HG03457 (cell line): Measurements from ENCODE around the gene EDDM3A.
"Not testable (repeated sequence)": the region's sequence is repeated elsewhere in the genome, so short reads cannot be mapped to it uniquely, and the experiment has no call there.

ENCODE experiments used
- ATAC-seq: cut with Tn5 transposase; IDR thresholded peaks from one replicate; pipeline ENCODE4 v1.9.1; 2021; ENCODE audit warnings: moderate number of reproducible peaks; ENCODE audit not compliant: unreplicated experiment

EDDM3A gene

GRCh38 chr14:20732979-20733635, 12.6 kb upstream of the EDDM3A start:
- no peak for ATAC-seq

GRCh38 chr14:20733684-20734429, 11.8 kb upstream of the EDDM3A start:
- ATAC-seq, result no peak

GRCh38 chr14:20734430-20734806, 11.3 kb upstream of the EDDM3A start:
- ATAC-seq, result no peak

GRCh38 chr14:20738292-20738691, 7.4 kb upstream of the EDDM3A start:
- ATAC-seq, result not testable (repeated sequence)

GRCh38 chr14:20742132-20742531, 3.6 kb upstream of the EDDM3A start:
- ATAC-seq, result no peak

- no peak for ATAC-seq
These were observed 2.1 kb upstream of the EDDM3A start for GRCh38 chr14:20743556-20743955.

GRCh38 chr14:20746566-20746965, 879 bp downstream of the EDDM3A start:
- no peak for ATAC-seq

GRCh38 chr14:20748439-20748838, 2.8 kb downstream of the EDDM3A start:
- ATAC-seq, result no peak

- ATAC-seq, result no peak
These were observed 4.5 kb downstream of the EDDM3A start for GRCh38 chr14:20750194-20750593.

GRCh38 chr14:20751963-20752562, 6.4 kb downstream of the EDDM3A start:
- no peak for ATAC-seq

GRCh38 chr14:20754308-20754707, 8.6 kb downstream of the EDDM3A start:
- no peak for ATAC-seq

GRCh38 chr14:20755037-20755436, 9.3 kb downstream of the EDDM3A start:
- no peak for ATAC-seq

GRCh38 chr14:20757965-20758364, 12.3 kb downstream of the EDDM3A start:
- ATAC-seq, result no peak

- ATAC-seq, result not testable (repeated sequence)
These were observed 13.8 kb downstream of the EDDM3A start for GRCh38 chr14:20759465-20759864.

GRCh38 chr14:20760950-20761349, 15.3 kb downstream of the EDDM3A start:
- ATAC-seq, result no peak

GRCh38 chr14:20768593-20768892, 22.9 kb downstream of the EDDM3A start:
- no peak for ATAC-seq

- ATAC-seq, result no peak
These were observed 23.7 kb downstream of the EDDM3A start for GRCh38 chr14:20769421-20769820.

GRCh38 chr14:20772650-20773049, 27.0 kb downstream of the EDDM3A start:
- ATAC-seq, result no peak

- ATAC-seq, result no peak
These were observed 28.7 kb downstream of the EDDM3A start for GRCh38 chr14:20774258-20774824.

GRCh38 chr14:20775043-20775442, 29.4 kb downstream of the EDDM3A start:
- ATAC-seq, result no peak

GRCh38 chr14:20775901-20776300, 30.2 kb downstream of the EDDM3A start:
- ATAC-seq, result no peak

- no peak for ATAC-seq
These were observed 36.1 kb downstream of the EDDM3A start for GRCh38 chr14:20781803-20782202.
